ENCODE data around the gene ARL11. TPM values are rescaled to one million over a fixed set of nuclear protein-coding genes. Genes with fewer than 3 reads are reported as not detected.
A peak's percentile ranks its signal among the peaks of the same experiment; 100 is the strongest.

ARL11 gene
- total RNA-seq, 4 donors from 2014 or later = 0.16 to 0.55 (median 0.28) TPM

GRCh38 chr13:49616676-49617065 is 11.6 kb upstream of the ARL11 start:
- H3K27ac ChIP-seq = no peak overlapping the region
- no peak for DNase-seq (ENCODE audit: low spot score in 2 of 2)

GRCh38 chr13:49620170-49620621 is 8.1 kb upstream of the ARL11 start:
- peaks cover 14% of the 10 kb centered on the region for H3K4me1 ChIP-seq
- TF ChIP-seq POLR2AphosphoS5 (IDR thresholded peaks at IDR 0.05) (no peak), POLR2A (IDR thresholded peaks at IDR 0.05) (no peak), CTCF (IDR thresholded peaks at IDR 0.05) (no peak), EP300 (IDR thresholded peaks at IDR 0.05) (no peak)
- H3K27me3 ChIP-seq = no peaks in the 10 kb centered on the region
- WGBS = 47% methylated on average over 22 of the region's 22 CpGs
- no peak for DNase-seq (ENCODE audit: low spot score in 2 of 2)
- H3K27ac ChIP-seq = no peak overlapping the region
- no peaks in the 10 kb centered on the region for H3K9me3 ChIP-seq
- peak overlapping the region; percentile 18 for H3K4me3 ChIP-seq
- H3K36me3 ChIP-seq = no peaks in the 10 kb centered on the region

More at GRCh38 chr13:49616676-49617065, 11.6 kb upstream of the ARL11 start:
- no peaks in the 10 kb centered on the region for H3K36me3 ChIP-seq
- 76% methylated on average over 3 of the region's 3 CpGs for WGBS
- H3K27me3 ChIP-seq = no peaks in the 10 kb centered on the region
- H3K9me3 ChIP-seq = no peaks in the 10 kb centered on the region
- no peak for TF ChIP-seq CTCF (IDR thresholded peaks at IDR 0.05)
- no peak for TF ChIP-seq EP300 (IDR thresholded peaks at IDR 0.05)
- TF ChIP-seq POLR2AphosphoS5 (IDR thresholded peaks at IDR 0.05) = no peak
- no peak for TF ChIP-seq POLR2A (IDR thresholded peaks at IDR 0.05)
- H3K4me3 ChIP-seq = no peak overlapping the region
- peaks cover 14% of the 10 kb centered on the region for H3K4me1 ChIP-seq

GRCh38 chr13:49622174-49622946 is 5.9 kb upstream of the ARL11 start:
- no peak for DNase-seq (ENCODE audit: low spot score in 2 of 2)
- Histone ChIP-seq H3K9me3 (no peaks in the 10 kb centered on the region), H3K36me3 (no peaks in the 10 kb centered on the region), H3K4me1 (peaks cover 5% of the 10 kb centered on the region), H3K4me3 (no peak overlapping the region), H3K27ac (no peak overlapping the region), H3K27me3 (no peaks in the 10 kb centered on the region)
- TF ChIP-seq CTCF (IDR thresholded peaks at IDR 0.05) (no peak), POLR2A (IDR thresholded peaks at IDR 0.05) (no peak), POLR2AphosphoS5 (IDR thresholded peaks at IDR 0.05) (no peak), EP300 (IDR thresholded peaks at IDR 0.05) (no peak)
- 44% methylated on average over 11 of the region's 11 CpGs for WGBS

- Histone ChIP-seq H3K36me3 (no peaks in the 10 kb centered on the region), H3K9me3 (no peaks in the 10 kb centered on the region), H3K4me1 (peaks cover 5% of the 10 kb centered on the region), H3K4me3 (no peak overlapping the region), H3K27ac (no peak overlapping the region), H3K27me3 (no peaks in the 10 kb centered on the region)
- no peak for DNase-seq (ENCODE audit: low spot score in 2 of 2)
- TF ChIP-seq EP300 (IDR thresholded peaks at IDR 0.05) = no peak
- TF ChIP-seq POLR2AphosphoS5 (IDR thresholded peaks at IDR 0.05) = no peak
- TF ChIP-seq CTCF (IDR thresholded peaks at IDR 0.05) = no peak
- TF ChIP-seq POLR2A (IDR thresholded peaks at IDR 0.05) = no peak
- 93% methylated on average over 6 of the region's 6 CpGs for WGBS
Observed at GRCh38 chr13:49624229-49624628, 4.1 kb upstream of the ARL11 start.

- no peak for DNase-seq (ENCODE audit: low spot score in 2 of 2)
- H3K27ac ChIP-seq = no peak overlapping the region
- no peaks in the 10 kb centered on the region for H3K36me3 ChIP-seq
- H3K4me1 ChIP-seq = no peaks in the 10 kb centered on the region
- no peak overlapping the region for H3K4me3 ChIP-seq
- no peak for TF ChIP-seq CTCF (IDR thresholded peaks at IDR 0.05)
- TF ChIP-seq POLR2AphosphoS5 (IDR thresholded peaks at IDR 0.05) = no peak
- TF ChIP-seq EP300 (IDR thresholded peaks at IDR 0.05) = no peak
- TF ChIP-seq POLR2A (IDR thresholded peaks at IDR 0.05) = no peak
- WGBS = 68% methylated on average over 8 of the region's 12 CpGs
- no peaks in the 10 kb centered on the region for H3K27me3 ChIP-seq
- H3K9me3 ChIP-seq = no peaks in the 10 kb centered on the region
Observed at GRCh38 chr13:49625392-49626079, 2.8 kb upstream of the ARL11 start.

Measured in suprapubic skin (tissue), 4 donors.